Stimulated activated CD4-positive, alpha-beta T cell treated with anti-CD3 and anti-CD28 coated beads, TNF-alpha, amount 100 ng/mL, for 24 hours (primary cell): ENCODE results near the gene AQP12A.
"Not testable (repeated sequence)": the region's sequence is repeated elsewhere in the genome, so short reads cannot be mapped to it uniquely, and the experiment has no call there.

Experiments
- DNase-seq, 3 experiments: peaks; one replicate each; pipeline ENCODE4 v3.0.0-alpha.2; 2020; ENCODE audit warnings: low read depth in 3 of 3

The AQP12A gene

GRCh38 chr2:240691631-240692420 lies at the start of gene AQP12A:
Gene AQP12A (plus strand): TSS chr2:240691866. CDS start chr2:240691914, 48 bp downstream.
- DNase-seq: not testable (repeated sequence)

- no peak for DNase-seq
Measured at GRCh38 chr2:240642061-240642805, 49.4 kb upstream of the AQP12A start.

GRCh38 chr2:240642806-240643092 lies 48.9 kb upstream of the AQP12A start:
- no peak for DNase-seq

GRCh38 chr2:240643093-240643810 lies 48.4 kb upstream of the AQP12A start:
- DNase-seq: no peak

- no peak for DNase-seq
Measured at GRCh38 chr2:240643811-240644150, 47.9 kb upstream of the AQP12A start.

- no peak for DNase-seq
Measured at GRCh38 chr2:240644171-240644651, 47.5 kb upstream of the AQP12A start.

- DNase-seq: no peak
Measured at GRCh38 chr2:240644859-240645301, 46.8 kb upstream of the AQP12A start.

- DNase-seq: no peak
Measured at GRCh38 chr2:240645346-240645745, 46.3 kb upstream of the AQP12A start.

GRCh38 chr2:240645801-240646175 lies 45.9 kb upstream of the AQP12A start:
- no peak for DNase-seq

- no peak for DNase-seq
Measured at GRCh38 chr2:240646176-240646899, 45.3 kb upstream of the AQP12A start.

- no peak for DNase-seq
Measured at GRCh38 chr2:240646900-240647502, 44.7 kb upstream of the AQP12A start.

- no peak for DNase-seq
Measured at GRCh38 chr2:240647503-240648154, 44.0 kb upstream of the AQP12A start.

- DNase-seq: no peak
Measured at GRCh38 chr2:240648155-240648649, 43.5 kb upstream of the AQP12A start.

GRCh38 chr2:240648650-240649275 lies 42.9 kb upstream of the AQP12A start:
- DNase-seq: no peak

GRCh38 chr2:240649331-240649730 lies 42.3 kb upstream of the AQP12A start:
- DNase-seq: no peak

- DNase-seq: no peak
Measured at GRCh38 chr2:240650254-240650965, 41.3 kb upstream of the AQP12A start.

- no peak for DNase-seq
Measured at GRCh38 chr2:240651185-240651584, 40.5 kb upstream of the AQP12A start.

GRCh38 chr2:240655931-240656886 lies 35.5 kb upstream of the AQP12A start:
- DNase-seq: no peak
